H1 (cell line): ENCODE data around the gene PPP1R3G. TPM values are rescaled to one million over a fixed set of nuclear protein-coding genes. Genes with fewer than 3 reads are reported as not detected.

Source experiments
- CTCF ChIP-seq, 3 experiments: IDR thresholded peaks; 1 replicate in 2 of 3; 2 replicates in 1 of 3; pipeline versions ENCODE4 v1.5.1 to v1.6.1; 2011; ENCODE audit warnings: low read length in 3 of 3, mild to moderate bottlenecking in 3 of 3, inconsistent platforms in 2 of 3, low read depth in 1 of 3, moderate library complexity in 1 of 3; ENCODE audit not compliant: insufficient read depth in 1 of 3; ENCODE audit errors: control extremely low read depth in 1 of 3
- polyA plus RNA-seq, 7 experiments: library from polyadenylated mRNA; depleted of rRNA in 3 of 7; stranded (reverse) in 5 of 7; unstranded in 2 of 7; fragments of >200 nt in 5 of 7; fragments of 200-250 nt in 2 of 7; gene quantifications; 1 replicate in 5 of 7; 2 replicates in 1 of 7; 4 replicates in 1 of 7; pipeline versions ENCODE4 v1.2.1 to v1.2.3, GENCODE V29; 2011 to 2013; ENCODE audit warnings: missing spikeins in 2 of 7, mixed read lengths in 2 of 7
- total RNA-seq: library from RNA; stranded (reverse); fragmentation: NEBNext Ultra II Directional; extraction: Animal tissue kit (Norgen Biotek cat#: 25700); gene quantifications from 2 replicates; pipeline ENCODE4 v1.2.1, GENCODE V29; 2021

Gene PPP1R3G
- total and polyA plus RNA-seq, 2 of the 8 experiments (the other 6 are each of a cell fraction or from before 2014, with no cell fraction given) = 0.03 to 0.09 TPM

DNA sequence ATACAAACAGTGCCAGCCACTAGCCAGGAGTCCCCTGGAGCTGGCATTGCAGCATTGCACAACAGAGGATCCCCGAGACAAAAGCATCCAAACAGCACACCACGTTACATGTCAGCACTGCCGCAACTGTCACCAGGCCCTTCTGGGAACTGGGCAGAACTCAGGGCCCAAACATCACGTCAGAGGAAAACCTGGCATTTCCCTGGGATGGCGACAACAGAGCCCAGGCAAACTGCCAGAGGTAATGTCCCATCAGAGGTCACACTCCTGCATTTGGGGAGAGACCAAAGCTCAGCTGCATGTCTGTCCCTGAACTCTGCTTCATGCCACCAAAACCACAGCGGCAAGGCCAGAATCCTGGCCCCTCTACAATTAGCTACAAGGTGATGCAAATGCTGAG lies 36.3 kb downstream of the PPP1R3G start (continued):
- no peak for TF ChIP-seq CTCF (IDR thresholded peaks at IDR 0.05; ENCODE audit: control extremely low read depth in 1 of 3, insufficient read depth in 1 of 3, low read depth in 1 of 3, low read length in 3 of 3)
